ENCODE data around the gene PTGFRN.

DNA sequence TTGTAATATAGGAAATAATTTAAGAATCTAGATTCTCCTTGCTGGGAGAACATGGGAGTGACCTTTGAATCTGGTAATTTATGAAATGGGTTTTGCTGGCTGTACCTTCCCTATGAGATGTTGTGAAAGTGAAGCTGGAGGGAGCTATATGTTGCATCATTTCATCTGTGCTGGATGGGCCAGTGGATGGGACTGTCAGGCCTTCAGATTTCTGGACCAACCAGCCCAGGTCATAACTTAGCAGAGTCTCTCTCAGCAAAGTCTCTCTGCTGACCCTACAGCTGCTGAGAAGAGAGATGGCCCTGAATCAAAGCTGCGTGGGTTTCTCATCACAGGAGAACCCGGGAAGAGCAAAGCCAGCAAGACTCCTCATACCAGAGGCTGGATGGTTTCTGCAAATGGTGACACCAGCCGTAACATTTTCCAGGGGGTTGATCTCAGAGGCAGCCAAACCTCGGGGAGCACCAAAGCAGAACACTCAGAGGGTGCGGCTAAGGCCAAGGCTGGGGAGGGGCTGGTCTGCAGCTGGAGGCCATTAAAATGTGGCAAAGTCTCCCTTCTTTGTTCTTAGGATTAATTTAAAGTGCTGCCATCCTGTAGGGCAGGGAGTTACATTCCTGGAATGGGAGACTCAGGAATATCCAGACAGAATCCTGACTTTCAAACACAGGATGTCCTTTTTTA is 18.2 kb upstream of the PTGFRN start:
- TF ChIP-seq, protein P1, sequence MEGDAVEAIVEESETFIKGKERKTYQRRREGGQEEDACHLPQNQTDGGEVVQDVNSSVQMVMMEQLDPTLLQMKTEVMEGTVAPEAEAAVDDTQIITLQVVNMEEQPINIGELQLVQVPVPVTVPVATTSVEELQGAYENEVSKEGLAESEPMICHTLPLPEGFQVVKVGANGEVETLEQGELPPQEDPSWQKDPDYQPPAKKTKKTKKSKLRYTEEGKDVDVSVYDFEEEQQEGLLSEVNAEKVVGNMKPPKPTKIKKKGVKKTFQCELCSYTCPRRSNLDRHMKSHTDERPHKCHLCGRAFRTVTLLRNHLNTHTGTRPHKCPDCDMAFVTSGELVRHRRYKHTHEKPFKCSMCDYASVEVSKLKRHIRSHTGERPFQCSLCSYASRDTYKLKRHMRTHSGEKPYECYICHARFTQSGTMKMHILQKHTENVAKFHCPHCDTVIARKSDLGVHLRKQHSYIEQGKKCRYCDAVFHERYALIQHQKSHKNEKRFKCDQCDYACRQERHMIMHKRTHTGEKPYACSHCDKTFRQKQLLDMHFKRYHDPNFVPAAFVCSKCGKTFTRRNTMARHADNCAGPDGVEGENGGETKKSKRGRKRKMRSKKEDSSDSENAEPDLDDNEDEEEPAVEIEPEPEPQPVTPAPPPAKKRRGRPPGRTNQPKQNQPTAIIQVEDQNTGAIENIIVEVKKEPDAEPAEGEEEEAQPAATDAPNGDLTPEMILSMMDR (IDR thresholded peaks at IDR 0.05) = no peak
- TF ChIP-seq POLR2AphosphoS5 (IDR thresholded peaks at IDR 0.05) (no peak), EP300 (IDR thresholded peaks at IDR 0.05) (no peak)

Data from sigmoid colon (tissue), 4 donors.